HG02852 (cell line): ENCODE measurements around the gene FRMPD2.
"Not testable (repeated sequence)": the region's sequence is repeated elsewhere in the genome, so short reads cannot be mapped to it uniquely, and the experiment has no call there.

Source experiments
- ATAC-seq: cut with Tn5 transposase; IDR thresholded peaks from one replicate; pipeline ENCODE4 v1.9.1; 2021; ENCODE audit warnings: mild to moderate bottlenecking, moderate library complexity; ENCODE audit not compliant: unreplicated experiment

FRMPD2 gene

DNA sequence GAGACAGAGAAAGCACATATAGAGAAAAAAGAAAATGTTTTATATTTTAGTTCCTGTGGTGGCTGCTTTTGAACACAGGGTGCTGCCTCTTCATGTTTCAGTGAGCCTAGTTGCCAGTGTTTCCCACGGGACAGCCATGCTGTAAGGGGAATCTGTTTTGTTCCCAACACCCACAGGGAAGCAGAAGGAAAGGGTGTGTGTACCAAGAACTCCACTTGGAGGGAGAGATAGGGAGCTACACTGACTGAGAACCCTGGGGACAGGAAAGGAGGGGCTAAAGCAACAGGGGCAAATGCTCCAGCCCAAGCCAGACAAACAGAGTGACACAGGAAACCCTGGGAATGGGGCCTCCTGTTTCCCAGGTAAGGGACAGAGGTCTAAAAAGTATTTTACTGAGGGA, 40.2 kb downstream of the FRMPD2 start:
- ATAC-seq: no peak

DNA sequence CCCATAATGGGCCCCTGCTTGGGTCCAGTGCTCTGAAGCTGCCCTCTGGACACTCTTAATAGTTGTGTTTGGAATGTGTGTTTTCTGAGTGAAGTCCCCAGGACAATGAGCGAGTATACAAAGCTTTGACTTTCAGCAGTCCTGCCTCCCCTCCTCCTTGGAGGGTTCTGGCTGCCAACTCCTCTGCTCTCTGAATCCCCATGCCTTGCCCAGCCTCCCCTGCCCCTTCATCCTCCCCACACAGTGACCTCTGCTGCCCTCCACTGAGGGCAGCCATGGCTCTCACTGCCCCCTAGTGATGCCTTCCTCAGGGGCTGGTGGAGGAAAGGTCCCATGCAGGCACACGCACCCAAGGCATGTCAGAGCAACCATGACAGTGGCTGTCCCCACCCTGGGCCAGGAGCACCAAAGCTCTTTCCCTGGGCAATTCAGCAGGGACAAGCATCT, 40.9 kb downstream of the FRMPD2 start:
- ATAC-seq: no peak

DNA sequence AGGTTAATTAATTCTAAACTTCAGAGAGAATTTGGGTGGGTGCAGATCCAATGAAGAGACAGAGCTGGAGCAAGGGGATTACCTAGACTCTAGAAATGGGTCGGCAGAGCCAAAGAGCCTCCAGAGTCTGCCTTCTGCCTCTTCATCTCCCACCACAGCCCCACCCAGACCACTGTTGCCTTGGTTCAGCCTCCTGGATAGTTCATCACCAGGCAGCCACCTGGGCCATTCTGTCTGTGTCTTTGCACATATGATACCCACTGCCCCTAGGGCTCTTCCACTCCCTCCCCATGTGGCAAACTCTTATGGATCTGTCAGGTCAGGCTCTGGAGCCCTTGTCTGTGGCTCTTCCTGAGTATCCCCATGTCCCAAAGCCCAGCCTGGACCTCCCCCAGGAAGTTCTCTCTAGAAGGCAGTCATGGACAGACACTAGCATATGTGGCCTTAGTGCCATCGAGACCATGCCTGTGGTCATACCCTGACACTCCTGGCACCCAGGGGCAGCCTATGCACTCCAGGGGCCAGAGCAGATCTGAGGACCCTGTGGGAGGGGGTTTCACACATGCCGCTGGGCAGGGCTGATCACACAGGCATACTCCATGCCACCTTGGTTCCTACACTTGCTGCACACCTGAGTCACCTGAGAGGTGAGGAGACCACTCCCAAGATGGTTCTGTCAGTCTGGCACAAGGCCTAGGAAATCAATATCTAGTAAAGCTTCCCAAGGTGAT, 41.6 kb downstream of the FRMPD2 start:
- ATAC-seq: no peak

DNA sequence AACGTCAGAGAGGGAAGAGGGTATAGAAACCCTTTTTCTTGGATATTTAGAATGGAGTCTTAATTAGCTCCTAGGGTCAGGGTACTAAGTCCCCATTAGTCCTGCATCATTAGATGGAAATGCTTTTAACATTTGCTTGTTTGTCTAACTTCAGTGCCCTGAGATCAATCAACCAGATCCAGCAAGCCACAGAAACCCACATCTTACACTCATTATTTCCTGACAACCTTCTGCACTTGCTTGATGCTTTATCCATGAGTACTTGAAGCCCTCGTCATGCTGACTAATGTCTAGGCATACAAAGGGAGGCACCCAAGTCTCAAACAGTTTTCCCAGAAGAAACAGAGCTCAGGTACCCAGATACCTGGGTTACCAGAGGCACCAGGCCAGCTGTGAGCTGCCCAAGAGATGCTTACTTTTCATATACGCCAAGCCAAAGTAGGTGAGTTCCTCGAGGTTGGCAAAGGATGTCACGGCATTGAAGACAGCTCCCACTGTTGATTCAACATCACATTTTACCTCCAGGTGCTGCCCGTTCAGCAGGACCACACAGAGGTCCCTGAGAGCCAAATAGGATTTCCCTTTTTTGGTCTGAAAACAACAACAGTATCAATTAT, 42.7 kb downstream of the FRMPD2 start:
- peak; percentile 74 for ATAC-seq

DNA sequence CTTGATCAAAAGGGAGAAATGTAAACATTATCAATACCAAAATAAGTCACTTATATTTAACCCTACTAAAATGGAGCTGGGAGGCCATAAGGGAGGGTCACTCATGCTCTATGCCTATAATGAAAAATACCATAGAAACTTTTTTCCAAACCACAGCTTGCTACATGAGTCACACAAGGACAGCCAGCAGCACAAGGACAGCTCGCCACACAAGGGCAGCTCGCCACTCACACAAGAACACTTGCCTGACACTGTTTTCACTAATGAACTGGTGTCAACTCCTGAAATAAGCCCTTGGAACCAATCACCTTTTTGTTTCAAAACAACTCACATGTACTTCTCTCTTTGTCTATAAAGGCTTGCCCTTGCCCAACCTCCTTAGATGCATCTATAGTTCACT, 43.3 kb downstream of the FRMPD2 start:
- ATAC-seq: no peak

DNA sequence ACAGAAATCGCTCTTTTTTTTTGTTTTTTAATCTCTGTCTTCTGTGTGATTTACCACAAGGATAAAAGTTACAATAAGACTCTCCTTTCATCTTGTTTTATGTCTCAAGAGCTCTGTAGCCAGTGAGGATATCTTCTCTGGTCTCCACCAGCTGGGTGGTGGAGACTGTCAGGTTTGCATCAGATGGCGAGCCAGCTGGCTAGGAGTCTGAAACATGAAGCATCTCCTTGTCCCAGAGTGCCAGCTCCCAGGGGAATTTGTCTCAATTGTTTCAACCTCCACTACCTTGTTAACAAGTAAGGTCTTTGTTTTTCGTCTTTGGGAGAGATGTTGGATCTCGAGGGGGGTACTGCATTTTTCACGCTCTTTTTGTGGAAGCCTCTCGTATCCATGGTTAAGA, 47.3 kb downstream of the FRMPD2 start:
- ATAC-seq: no peak

DNA sequence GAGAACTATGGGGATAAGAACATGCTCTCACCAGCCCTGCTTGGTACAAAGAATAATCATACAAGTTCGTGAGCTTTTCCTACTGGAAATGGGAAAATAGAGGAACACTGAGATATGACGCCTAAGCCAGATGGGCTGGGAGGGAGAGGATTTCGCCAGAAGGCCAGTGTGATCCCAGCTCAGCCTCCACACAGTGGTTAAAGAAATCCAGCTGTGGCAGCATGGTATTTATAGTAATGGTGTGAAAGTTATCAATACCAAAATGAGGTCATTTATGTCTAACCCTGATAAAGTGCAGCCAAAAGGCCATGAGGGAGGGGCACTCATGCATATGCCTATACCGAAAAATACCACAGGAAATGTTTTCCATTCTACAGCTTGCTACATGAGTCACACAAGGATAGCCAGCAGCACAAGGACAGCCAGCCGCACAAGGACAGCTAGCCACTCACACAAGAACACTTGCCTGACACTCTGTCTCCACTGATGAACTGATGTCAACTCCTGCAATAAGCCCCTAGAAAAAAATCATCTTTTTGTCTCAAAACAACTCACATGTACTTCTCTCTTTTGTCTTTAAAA, 49.4 kb downstream of the FRMPD2 start:
- no peak for ATAC-seq

- ATAC-seq: no peak
These were observed 50.2 kb downstream of the FRMPD2 start for GRCh38 chr10:48224296-48224695.

- no peak for ATAC-seq
These were observed 52.7 kb downstream of the FRMPD2 start for GRCh38 chr10:48221814-48222213.

DNA sequence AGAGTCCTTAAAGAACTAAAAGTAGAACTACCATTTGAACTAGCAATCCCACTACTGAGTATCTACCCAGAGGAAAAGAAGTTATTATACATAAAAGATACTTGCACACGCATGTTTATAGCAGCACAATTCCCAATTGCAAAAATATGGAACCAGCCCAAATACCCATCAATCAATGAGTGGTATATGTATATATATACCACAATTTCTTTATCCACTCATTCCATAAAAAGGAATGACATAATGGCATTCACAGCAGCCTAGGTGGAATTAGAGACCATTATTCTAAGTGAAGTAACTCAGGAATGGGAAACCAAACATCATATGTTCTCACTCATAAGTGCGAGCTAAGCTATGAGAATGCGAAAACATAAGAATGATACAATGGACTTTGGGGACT, 53.5 kb downstream of the FRMPD2 start:
- ATAC-seq: not testable (repeated sequence)

DNA sequence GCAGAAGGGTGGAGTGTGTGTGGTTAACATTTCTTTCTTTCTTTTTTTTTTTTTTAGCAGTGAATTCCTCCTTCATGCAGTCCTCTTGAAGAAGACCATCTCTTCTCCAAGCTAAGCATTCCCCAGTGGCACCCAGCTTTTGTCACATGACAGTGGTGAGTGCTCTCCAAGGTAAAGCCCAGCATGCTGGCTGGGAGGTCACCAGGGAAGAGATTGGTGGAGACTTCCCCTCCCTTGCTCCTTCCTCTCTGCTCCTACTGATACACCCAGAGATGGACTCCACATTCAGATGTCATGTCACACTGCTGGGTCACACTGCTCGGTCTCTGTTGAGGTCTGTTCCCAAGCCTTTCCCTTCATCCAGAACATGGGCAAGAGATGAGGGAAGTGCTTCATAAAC, 55.3 kb downstream of the FRMPD2 start:
- no peak for ATAC-seq

- ATAC-seq: no peak
These were observed 57.8 kb downstream of the FRMPD2 start for GRCh38 chr10:48216744-48217143.

DNA sequence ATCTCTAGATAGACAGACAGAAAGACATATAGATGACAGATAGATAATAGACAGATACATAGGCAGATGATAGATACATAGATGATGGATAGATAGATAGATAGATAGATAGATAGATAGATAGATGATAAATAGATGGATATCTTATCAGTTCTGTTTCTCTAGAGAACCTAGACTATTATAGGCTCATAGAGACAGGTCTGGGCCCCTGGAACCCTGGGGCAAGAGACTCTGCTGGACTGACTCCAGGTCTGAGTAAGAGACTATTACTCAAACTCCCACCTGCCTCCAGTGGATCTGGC, 58.3 kb downstream of the FRMPD2 start:
- ATAC-seq: no peak

DNA sequence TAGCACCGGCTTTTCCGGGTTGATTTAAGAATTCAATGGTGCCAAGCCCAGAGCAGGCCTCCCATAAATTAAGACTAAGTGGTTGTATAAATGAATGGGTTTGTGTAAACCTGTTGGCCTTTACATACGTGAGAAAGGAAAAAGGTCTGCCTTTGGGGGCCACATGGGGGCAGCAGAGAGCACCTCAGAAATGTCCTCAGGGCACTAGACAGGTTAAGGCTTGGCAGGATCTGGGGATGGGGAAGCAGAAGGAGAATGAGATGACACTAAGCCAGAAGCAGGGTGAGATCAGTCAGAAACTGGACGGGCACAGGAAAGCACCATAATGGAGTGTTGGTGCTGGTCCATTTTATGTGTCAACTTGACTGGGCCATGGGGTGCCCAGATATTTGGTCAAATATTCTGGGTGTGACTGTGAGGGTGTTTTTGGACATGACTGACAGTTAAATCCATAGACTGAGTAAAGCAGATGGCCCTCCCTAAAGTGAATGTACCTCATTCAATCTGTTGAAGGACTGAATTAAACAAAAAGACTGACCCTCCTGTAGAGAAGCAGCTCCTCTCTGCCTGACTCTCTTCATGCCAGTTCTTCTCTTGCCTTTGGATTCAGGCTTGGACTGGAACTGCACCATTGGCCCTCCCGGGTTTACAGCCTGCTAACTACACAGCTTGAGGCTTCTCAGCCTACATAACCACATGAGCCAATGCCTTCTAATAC, 58.9 kb downstream of the FRMPD2 start:
- no peak for ATAC-seq

DNA sequence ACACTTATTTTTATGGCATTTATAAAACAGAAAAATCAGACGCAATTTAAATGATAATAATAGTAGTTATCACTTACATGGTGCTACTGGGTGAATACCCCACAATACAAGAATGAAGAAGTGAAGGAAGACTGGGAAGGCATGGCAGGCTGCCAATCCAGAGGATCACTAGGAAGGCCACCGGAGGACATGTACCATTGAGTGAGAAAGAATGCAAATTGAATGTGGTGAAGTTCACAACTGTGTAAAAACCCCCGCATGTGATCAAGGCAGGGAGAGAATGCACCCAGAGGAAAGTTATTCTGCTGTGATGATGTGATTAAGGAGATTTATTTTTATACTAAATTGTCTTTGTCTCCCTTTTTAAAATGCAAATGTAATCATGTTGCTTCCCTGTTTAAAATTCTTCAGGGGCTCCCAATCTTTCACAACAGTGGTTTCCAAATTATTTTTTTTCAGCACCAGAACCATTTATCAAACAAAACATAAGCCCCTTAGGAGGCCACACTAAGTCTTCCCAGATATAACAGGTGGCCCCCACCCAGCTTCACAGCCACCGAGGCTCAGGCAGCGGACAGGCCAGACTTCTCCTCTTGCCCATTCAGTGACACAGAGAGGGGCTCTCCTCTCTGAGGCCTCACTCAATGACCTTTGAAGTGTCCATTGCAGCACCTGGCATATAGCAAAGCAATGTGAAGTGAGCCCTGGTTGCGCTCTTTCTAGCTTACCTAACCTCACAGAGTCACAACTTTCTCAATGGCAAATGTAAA, 59.6 kb downstream of the FRMPD2 start:
- no peak for ATAC-seq

- ATAC-seq: no peak
These were observed 61.4 kb downstream of the FRMPD2 start for GRCh38 chr10:48213047-48213446.

DNA sequence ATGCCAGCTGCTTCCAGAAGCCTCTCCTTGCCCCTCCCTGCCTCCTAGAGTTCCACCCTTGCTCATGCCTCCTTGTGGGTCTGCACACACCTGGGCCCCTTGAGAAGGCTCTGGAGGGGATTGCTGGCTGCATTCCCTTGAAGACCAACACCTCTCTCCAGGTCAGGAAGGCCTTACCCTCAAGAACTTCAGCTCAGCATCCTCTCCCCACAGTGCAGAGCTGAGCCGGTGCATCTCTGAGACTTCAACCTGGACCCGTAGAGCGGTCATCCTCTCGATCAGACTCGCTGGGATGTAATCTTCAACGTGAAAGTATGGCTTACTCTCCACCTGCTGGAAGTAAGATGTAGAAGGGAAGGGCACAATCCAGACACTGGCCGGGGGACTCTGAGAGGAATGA, 62.7 kb downstream of the FRMPD2 start:
- ATAC-seq: no peak

DNA sequence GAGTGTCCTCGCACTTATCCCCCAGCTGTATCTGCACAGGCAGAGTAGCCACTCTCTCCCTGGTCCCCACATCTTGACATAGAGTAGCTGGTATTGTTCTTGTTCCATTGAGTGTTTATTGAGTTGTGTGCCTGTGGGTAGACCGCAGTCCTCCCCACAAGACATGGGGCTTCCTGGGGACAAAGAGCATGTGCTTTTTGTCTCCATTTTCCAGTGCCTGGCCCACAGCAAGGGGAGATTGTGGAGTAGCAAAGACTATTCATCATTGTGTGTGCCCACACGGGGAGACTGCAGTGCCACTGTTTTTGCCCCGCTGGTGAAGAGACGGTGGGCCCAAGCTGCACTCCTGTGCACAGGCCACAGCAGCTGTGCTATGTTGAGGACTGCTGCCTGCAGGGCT, 63.5 kb downstream of the FRMPD2 start:
- no peak for ATAC-seq

- no peak for ATAC-seq
These were observed 64.1 kb downstream of the FRMPD2 start for GRCh38 chr10:48210391-48210790.

DNA sequence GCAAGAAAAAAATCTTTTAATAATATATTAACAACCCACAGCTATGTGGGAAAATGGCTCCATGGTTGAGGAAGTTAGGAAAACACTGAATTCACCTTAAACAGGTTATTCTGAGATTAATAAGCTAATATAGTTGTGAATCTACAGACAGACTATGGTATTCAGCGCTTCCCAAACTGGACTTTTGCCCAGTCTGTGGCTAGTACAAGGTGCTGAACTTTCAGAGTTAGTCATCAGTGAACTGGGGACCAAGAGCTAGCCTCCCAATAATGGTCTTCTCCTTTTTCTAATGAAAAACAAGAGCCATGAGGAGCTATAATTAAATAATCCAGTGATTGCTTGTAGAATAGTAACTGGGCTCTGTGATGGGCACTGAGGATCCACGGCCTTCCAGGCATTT, 65.3 kb downstream of the FRMPD2 start:
- ATAC-seq: no peak

GRCh38 chr10:48207853-48208252, 66.6 kb downstream of the FRMPD2 start:
- ATAC-seq: no peak
